DND-41 (cell line): ENCODE results near the gene SRRM5.

Source experiments
- ATAC-seq: fragments of 200-7000 bp; cut with Tn5 transposase; 3 replicates; pipeline ENCODE4 v1.9.1; 2021; ENCODE audit warnings: low read depth; ENCODE audit not compliant: insufficient read depth
- DNase-seq: peaks from one replicate; pipeline ENCODE4 v3.0.0-alpha.2; 2020
- H2AFZ ChIP-seq: 2 replicates; pipeline ENCODE4 v1.6.0; 2012; ENCODE audit warnings: low read depth, low read length
- H3K27ac ChIP-seq: 2 replicates; pipeline ENCODE4 v1.5.1; 2012; ENCODE audit warnings: low read length, inconsistent platforms
- H3K27me3 ChIP-seq: fragments of 200-600 bp; sonication (generic); 2 replicates; pipeline ENCODE4 v1.6.0; 2012; ENCODE audit warnings: low read length, mild to moderate bottlenecking, inconsistent platforms; ENCODE audit not compliant: insufficient read depth, poor library complexity
- H3K36me3 ChIP-seq: 2 replicates; pipeline ENCODE4 v1.5.1; 2012; ENCODE audit warnings: low read length, inconsistent platforms; ENCODE audit not compliant: insufficient read depth
- H3K4me1 ChIP-seq: 2 replicates; pipeline ENCODE4 v1.5.1; 2012; ENCODE audit warnings: mild to moderate bottlenecking, low read length; ENCODE audit not compliant: insufficient read depth
- H3K4me2 ChIP-seq: 2 replicates; pipeline ENCODE4 v1.6.0; 2012; ENCODE audit warnings: mild to moderate bottlenecking, moderate library complexity, low read length, inconsistent platforms; ENCODE audit not compliant: insufficient read depth
- H3K4me3 ChIP-seq, 2 experiments: fragments of 200-600 bp in 1 of 2; shearing (Covaris generic) in 1 of 2; 2 replicates each; pipeline ENCODE4 v1.5.1; 2012 to 2016; ENCODE audit warnings: inconsistent platforms in 2 of 2, low read length in 2 of 2, mild to moderate bottlenecking in 2 of 2, low read depth in 1 of 2, moderate library complexity in 1 of 2
- H3K79me2 ChIP-seq: 2 replicates; pipeline ENCODE4 v1.6.0; 2012; ENCODE audit warnings: low read length, inconsistent platforms; ENCODE audit not compliant: insufficient read depth
- H3K9ac ChIP-seq: 2 replicates; pipeline ENCODE4 v1.6.0; 2012; ENCODE audit warnings: low read depth, mild to moderate bottlenecking, inconsistent platforms, low read length, moderate library complexity
- H3K9me3 ChIP-seq: 2 replicates; pipeline ENCODE4 v1.5.1; 2012; ENCODE audit warnings: low read length, moderate library complexity, mild to moderate bottlenecking, inconsistent platforms; ENCODE audit not compliant: insufficient read depth, severe bottlenecking
- H4K20me1 ChIP-seq: 2 replicates; pipeline ENCODE4 v1.6.0; 2012; ENCODE audit warnings: low read length; ENCODE audit not compliant: insufficient read depth
- EZH2 ChIP-seq: IDR thresholded peaks from 3 replicates; pipeline ENCODE4 v1.6.1; 2012; ENCODE audit warnings: borderline replicate concordance, low read depth, mild to moderate bottlenecking, moderate library complexity, low read length, inconsistent platforms; ENCODE audit not compliant: severe bottlenecking
- TF ChIP-seq, protein P1 (sequence below): IDR thresholded peaks from 2 replicates; pipeline ENCODE4 v1.5.1; 2012; ENCODE audit warnings: borderline replicate concordance, low read length, moderate library complexity, mild to moderate bottlenecking; ENCODE audit not compliant: poor library complexity, severe bottlenecking; ENCODE audit errors: extremely low read depth

Gene SRRM5

DNA sequence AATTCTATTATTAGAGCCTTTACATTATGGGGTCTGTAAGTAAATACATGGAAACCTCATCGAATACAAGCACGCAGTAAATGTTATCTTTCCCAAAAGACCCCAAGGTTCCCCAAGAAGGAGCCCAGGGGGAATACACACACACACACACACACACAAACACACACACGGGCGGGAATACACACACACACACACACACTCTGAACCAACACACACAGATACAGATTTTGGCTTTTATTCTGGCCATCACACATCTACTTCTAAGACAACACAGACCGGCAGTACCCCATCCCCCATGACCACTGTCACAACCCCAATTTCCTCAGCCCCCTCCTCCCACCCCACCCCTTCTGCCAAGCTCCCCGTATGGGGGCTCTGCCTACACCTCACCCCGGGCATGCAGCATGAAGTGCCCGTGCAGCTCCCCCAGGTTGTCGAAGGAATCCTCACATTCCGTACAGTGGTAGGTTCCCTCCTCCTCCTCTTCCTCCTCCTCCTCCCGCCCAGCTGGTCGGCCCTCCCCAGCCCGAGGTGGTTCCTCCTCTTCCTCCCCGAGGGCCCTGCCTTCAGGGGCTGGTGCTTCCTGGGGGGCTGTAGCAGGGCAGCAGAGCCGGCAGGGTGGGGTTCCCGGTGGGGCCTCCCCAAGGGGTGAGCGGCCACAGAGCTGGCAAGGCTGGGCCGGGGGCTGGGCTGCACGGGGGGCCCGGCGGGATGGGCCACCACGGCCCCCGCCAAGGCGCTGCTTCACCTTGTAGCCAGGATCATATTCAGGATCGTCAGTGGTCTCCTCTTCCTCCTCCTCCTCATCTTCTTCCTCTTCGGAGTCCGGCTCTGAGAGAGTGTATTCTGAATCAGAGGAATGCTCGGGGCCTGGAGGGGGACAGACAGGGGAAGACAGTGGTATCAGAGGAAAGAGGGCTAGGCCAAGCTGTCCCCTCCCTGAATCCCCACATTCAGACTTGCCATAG lies 4.4 kb upstream of the SRRM5 start:
- Histone ChIP-seq H3K9ac (no peak overlapping the region), H3K4me1 (no peaks in the 10 kb centered on the region), H2AFZ (no peak overlapping the region), H3K27ac (no peak overlapping the region), H3K4me2 (no peak overlapping the region), H3K4me3 (no peak overlapping the region), H3K79me2 (peaks cover 39% of the 10 kb centered on the region), H3K36me3 (peaks cover 76% of the 10 kb centered on the region), H4K20me1 (peaks cover 39% of the 10 kb centered on the region), H3K27me3 (no peaks in the 10 kb centered on the region), H3K9me3 (no peaks in the 10 kb centered on the region)
- no peak for ATAC-seq
- no peak for TF ChIP-seq EZH2
- TF ChIP-seq, protein P1, sequence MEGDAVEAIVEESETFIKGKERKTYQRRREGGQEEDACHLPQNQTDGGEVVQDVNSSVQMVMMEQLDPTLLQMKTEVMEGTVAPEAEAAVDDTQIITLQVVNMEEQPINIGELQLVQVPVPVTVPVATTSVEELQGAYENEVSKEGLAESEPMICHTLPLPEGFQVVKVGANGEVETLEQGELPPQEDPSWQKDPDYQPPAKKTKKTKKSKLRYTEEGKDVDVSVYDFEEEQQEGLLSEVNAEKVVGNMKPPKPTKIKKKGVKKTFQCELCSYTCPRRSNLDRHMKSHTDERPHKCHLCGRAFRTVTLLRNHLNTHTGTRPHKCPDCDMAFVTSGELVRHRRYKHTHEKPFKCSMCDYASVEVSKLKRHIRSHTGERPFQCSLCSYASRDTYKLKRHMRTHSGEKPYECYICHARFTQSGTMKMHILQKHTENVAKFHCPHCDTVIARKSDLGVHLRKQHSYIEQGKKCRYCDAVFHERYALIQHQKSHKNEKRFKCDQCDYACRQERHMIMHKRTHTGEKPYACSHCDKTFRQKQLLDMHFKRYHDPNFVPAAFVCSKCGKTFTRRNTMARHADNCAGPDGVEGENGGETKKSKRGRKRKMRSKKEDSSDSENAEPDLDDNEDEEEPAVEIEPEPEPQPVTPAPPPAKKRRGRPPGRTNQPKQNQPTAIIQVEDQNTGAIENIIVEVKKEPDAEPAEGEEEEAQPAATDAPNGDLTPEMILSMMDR = no peak
- no peak for DNase-seq

DNA sequence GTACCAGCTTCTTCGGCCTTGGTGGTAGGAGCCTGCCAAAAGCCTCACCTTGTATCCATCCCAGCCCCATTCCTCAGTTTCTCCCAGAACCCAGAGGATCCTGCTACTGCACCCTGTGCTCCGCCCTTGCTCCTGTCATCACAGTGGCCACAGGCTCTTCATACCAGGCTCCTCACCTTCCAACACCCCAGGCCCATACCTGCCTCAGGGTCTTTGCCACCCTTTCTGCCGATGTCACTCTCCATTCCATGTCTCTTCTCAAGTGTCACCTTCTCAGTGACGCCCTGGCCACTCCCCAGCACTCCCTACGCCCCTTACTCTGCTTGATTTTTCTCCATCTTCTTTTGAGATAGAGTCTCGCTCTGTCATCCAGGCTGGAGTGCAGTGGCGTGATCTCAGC lies 2.0 kb upstream of the SRRM5 start:
- Histone ChIP-seq H3K4me3 (no peak overlapping the region), H3K27me3 (no peaks in the 10 kb centered on the region), H3K9ac (no peak overlapping the region), H2AFZ (no peak overlapping the region), H3K79me2 (peaks cover 63% of the 10 kb centered on the region), H4K20me1 (peaks cover 57% of the 10 kb centered on the region), H3K36me3 (peaks cover 88% of the 10 kb centered on the region), H3K4me1 (no peaks in the 10 kb centered on the region), H3K9me3 (no peaks in the 10 kb centered on the region), H3K4me2 (no peak overlapping the region), H3K27ac (no peak overlapping the region)
- DNase-seq (no peak), ATAC-seq (no peak)
- TF ChIP-seq, protein P1 = no peak
- no peak for TF ChIP-seq EZH2

DNA sequence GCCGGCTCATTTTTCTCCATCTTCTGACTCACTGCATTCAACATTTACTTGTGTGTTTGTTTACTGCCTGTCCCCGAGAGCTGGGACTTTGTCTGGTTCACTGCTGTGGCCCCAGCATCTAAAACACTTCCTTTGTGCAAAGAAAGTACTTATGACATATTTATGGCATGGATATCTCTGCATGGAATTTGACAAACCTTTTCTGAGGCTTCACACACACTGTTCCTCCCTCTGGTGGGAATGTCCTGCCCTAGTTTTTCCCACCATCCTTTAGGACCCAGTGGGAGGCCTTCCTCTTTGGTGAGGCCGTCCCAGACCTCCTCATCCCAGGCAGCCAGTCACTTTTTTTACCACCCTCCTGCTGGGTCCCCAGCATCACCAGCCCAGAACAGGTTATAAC lies 1.4 kb upstream of the SRRM5 start:
- H2AFZ ChIP-seq = no peak overlapping the region
- H4K20me1 ChIP-seq = peaks cover 60% of the 10 kb centered on the region
- H3K9me3 ChIP-seq = no peaks in the 10 kb centered on the region
- TF ChIP-seq, protein P1 = no peak
- no peak for TF ChIP-seq EZH2
- H3K4me1 ChIP-seq = no peaks in the 10 kb centered on the region
- H3K79me2 ChIP-seq = peaks cover 69% of the 10 kb centered on the region
- ATAC-seq (no peak), DNase-seq (no peak)
- peaks cover 84% of the 10 kb centered on the region for H3K36me3 ChIP-seq
- no peak overlapping the region for H3K9ac ChIP-seq
- no peaks in the 10 kb centered on the region for H3K27me3 ChIP-seq
- H3K4me3 ChIP-seq = no peak overlapping the region
- H3K4me2 ChIP-seq = no peak overlapping the region
- no peak overlapping the region for H3K27ac ChIP-seq
